Measurements from ENCODE around the gene SNTG2. TPM values are rescaled to one million over a fixed set of nuclear protein-coding genes. Genes with fewer than 3 reads are reported as not detected.

SNTG2 gene
- polyA plus RNA-seq, 2 donors = 0.26 to 0.33 TPM

DNA sequence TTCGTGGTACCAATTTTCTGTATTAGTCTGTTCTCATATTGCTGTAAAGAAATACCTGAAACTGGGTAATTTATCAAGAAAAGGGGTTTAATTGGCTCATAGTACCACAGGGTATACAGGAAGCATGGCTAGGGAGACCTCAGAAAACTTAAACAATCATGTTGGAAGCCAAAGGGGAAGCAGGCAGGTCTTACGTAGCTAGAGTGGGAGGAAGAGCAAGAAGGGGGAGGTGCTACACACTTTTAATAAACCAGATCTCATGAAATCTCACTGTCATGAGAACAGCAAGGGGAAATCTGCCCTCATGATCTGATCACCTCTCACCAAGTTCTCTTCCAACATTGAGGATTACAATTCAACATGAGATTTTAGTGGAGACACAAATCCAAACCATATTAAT is 235.8 kb downstream of the SNTG2 start:
- no peaks in the 10 kb centered on the region for H3K27me3 ChIP-seq (ENCODE audit: control insufficient read depth in 1 of 2, insufficient read depth in 2 of 2, low read length in 2 of 2)
- no peak overlapping the region for H3K4me3 ChIP-seq (ENCODE audit: low read depth in 1 of 2, low read length in 2 of 2)
- no peak overlapping the region for H3K27ac ChIP-seq (ENCODE audit: low read depth in 2 of 2, low read length in 1 of 2)
- WGBS, 2 donors = 49 to 69% methylated on average over 2 of the region's 2 CpGs
- no peaks in the 10 kb centered on the region for H3K4me1 ChIP-seq (ENCODE audit: control insufficient read depth in 2 of 2, insufficient read depth in 2 of 2, low read length in 1 of 2)
- H3K9me3 ChIP-seq (ENCODE audit: control insufficient read depth in 2 of 2, insufficient read depth in 1 of 2, low read depth in 1 of 2, low read length in 1 of 2) = no peaks in the 10 kb centered on the region
- H3K36me3 ChIP-seq (ENCODE audit: control insufficient read depth in 2 of 2, insufficient read depth in 2 of 2, low read length in 1 of 2) = no peaks in the 10 kb centered on the region

DNA sequence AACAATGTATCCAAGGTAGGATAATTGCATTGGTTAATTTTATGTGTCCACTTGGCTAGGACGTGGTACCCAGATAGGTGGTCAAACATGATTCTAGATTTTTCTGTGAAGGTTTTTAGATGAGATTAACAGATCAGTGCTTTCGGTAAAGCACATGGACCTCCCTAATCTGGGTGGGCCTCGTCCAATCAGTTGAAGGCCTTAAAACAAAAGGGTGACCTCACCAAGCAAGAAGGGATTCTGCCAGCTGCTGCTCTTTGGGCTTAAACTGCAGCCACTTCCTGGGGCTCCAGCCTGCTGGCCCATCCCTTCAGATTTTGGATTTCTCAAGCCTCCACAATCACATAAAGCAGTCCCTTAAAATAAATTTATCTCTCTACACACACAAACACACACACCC is 236.5 kb downstream of the SNTG2 start:
- Histone ChIP-seq H3K27me3 (ENCODE audit: control insufficient read depth in 1 of 2, insufficient read depth in 2 of 2, low read length in 2 of 2) (no peaks in the 10 kb centered on the region), H3K4me3 (ENCODE audit: low read depth in 1 of 2, low read length in 2 of 2) (no peak overlapping the region), H3K36me3 (ENCODE audit: control insufficient read depth in 2 of 2, insufficient read depth in 2 of 2, low read length in 1 of 2) (no peaks in the 10 kb centered on the region), H3K9me3 (ENCODE audit: control insufficient read depth in 2 of 2, insufficient read depth in 1 of 2, low read depth in 1 of 2, low read length in 1 of 2) (no peaks in the 10 kb centered on the region), H3K4me1 (ENCODE audit: control insufficient read depth in 2 of 2, insufficient read depth in 2 of 2, low read length in 1 of 2) (no peaks in the 10 kb centered on the region), H3K27ac (ENCODE audit: low read depth in 2 of 2, low read length in 1 of 2) (no peak overlapping the region)
- 74 to 88% methylated on average over 3 of the region's 3 CpGs for WGBS, 2 donors

- H3K36me3 ChIP-seq (ENCODE audit: control insufficient read depth in 2 of 2, insufficient read depth in 2 of 2, low read length in 1 of 2) = no peaks in the 10 kb centered on the region
- WGBS, 2 donors = 80 to 81% methylated on average over 5 of the region's 5 CpGs
- no peak overlapping the region for H3K4me3 ChIP-seq (ENCODE audit: low read depth in 1 of 2, low read length in 2 of 2)
- H3K9me3 ChIP-seq (ENCODE audit: control insufficient read depth in 2 of 2, insufficient read depth in 1 of 2, low read depth in 1 of 2, low read length in 1 of 2) = no peaks in the 10 kb centered on the region
- H3K27ac ChIP-seq (ENCODE audit: low read depth in 2 of 2, low read length in 1 of 2) = no peak overlapping the region
- H3K27me3 ChIP-seq (ENCODE audit: control insufficient read depth in 1 of 2, insufficient read depth in 2 of 2, low read length in 2 of 2) = no peaks in the 10 kb centered on the region
- H3K4me1 ChIP-seq (ENCODE audit: control insufficient read depth in 2 of 2, insufficient read depth in 2 of 2, low read length in 1 of 2) = no peaks in the 10 kb centered on the region
Observed at GRCh38 chr2:1192121-1192520, 241.5 kb downstream of the SNTG2 start.

DNA sequence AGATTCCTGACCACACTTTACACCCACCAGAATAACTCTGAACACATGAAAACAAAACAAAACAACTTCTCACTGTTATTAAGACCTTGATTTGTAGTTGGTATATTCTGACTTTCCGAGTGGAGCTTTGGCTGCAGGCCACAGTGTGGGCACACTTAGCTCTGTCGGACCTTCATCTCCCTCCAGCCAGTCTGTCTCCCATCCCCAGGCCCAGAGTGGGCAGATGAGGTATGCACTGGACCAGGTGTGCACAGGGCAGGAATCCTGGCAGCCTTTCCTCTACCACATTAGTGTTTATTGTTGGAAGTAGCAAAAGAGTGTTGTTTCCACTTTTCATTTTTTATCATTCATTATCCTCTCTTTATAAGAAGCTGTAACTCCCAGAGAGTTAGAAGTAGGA is 243.2 kb downstream of the SNTG2 start:
- Histone ChIP-seq H3K4me1 (ENCODE audit: control insufficient read depth in 2 of 2, insufficient read depth in 2 of 2, low read length in 1 of 2) (no peaks in the 10 kb centered on the region), H3K27me3 (ENCODE audit: control insufficient read depth in 1 of 2, insufficient read depth in 2 of 2, low read length in 2 of 2) (no peaks in the 10 kb centered on the region), H3K27ac (ENCODE audit: low read depth in 2 of 2, low read length in 1 of 2) (no peak overlapping the region), H3K36me3 (ENCODE audit: control insufficient read depth in 2 of 2, insufficient read depth in 2 of 2, low read length in 1 of 2) (no peaks in the 10 kb centered on the region), H3K9me3 (ENCODE audit: control insufficient read depth in 2 of 2, insufficient read depth in 1 of 2, low read depth in 1 of 2, low read length in 1 of 2) (no peaks in the 10 kb centered on the region), H3K4me3 (ENCODE audit: low read depth in 1 of 2, low read length in 2 of 2) (no peak overlapping the region)
- WGBS, 2 donors = 71 to 80% methylated on average over 2 of the region's 2 CpGs

DNA sequence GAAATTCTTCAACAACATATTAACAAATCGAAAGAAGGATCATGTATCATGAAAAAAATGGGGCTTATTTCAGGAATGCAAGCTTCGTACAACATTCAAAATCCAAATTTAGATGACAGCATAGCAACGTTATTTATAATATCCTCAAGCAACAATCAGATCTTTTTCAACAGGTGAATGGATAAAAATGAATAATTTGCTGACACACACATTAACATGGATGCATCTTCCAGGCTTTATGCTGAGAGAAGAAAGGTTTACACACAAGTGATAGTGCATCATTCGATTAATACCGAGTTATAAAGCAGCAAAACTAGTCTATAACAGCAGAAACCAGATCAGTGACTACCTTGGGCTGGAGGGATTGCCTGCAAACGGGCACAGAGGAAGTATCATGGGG is 253.1 kb downstream of the SNTG2 start:
- Histone ChIP-seq H3K27me3 (ENCODE audit: control insufficient read depth in 1 of 2, insufficient read depth in 2 of 2, low read length in 2 of 2) (no peaks in the 10 kb centered on the region), H3K9me3 (ENCODE audit: control insufficient read depth in 2 of 2, insufficient read depth in 1 of 2, low read depth in 1 of 2, low read length in 1 of 2) (peaks cover 0 to 5% of the 10 kb centered on the region in 2 donors), H3K27ac (ENCODE audit: low read depth in 2 of 2, low read length in 1 of 2) (no peak overlapping the region), H3K4me3 (ENCODE audit: low read depth in 1 of 2, low read length in 2 of 2) (no peak overlapping the region), H3K4me1 (ENCODE audit: control insufficient read depth in 2 of 2, insufficient read depth in 2 of 2, low read length in 1 of 2) (no peaks in the 10 kb centered on the region), H3K36me3 (ENCODE audit: control insufficient read depth in 2 of 2, insufficient read depth in 2 of 2, low read length in 1 of 2) (no peaks in the 10 kb centered on the region)
- WGBS, 2 donors = 77 to 79% methylated on average over 6 of the region's 6 CpGs

DNA sequence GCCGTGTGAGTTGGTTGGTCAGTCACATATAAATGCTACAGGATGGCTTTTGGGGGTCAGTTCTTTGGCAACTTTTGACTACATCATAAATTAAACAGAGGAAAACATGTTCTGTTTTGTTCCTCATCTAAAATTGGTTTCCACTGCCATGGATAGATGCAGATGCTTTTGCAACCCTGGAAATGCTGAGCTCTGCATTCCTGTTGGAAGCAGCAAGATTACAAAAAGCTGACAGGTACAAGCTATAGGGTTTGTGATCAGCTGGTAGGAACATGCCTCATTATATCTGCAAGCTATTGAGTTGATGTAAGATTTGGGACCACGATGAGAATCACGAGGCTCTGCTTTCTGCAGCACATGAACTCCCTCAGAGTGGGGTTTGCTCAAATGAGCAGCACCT is 255.2 kb downstream of the SNTG2 start:
- 81 to 83% methylated on average over 3 of the region's 3 CpGs for WGBS, 2 donors
- Histone ChIP-seq H3K27me3 (ENCODE audit: control insufficient read depth in 1 of 2, insufficient read depth in 2 of 2, low read length in 2 of 2) (no peaks in the 10 kb centered on the region), H3K4me1 (ENCODE audit: control insufficient read depth in 2 of 2, insufficient read depth in 2 of 2, low read length in 1 of 2) (no peaks in the 10 kb centered on the region), H3K36me3 (ENCODE audit: control insufficient read depth in 2 of 2, insufficient read depth in 2 of 2, low read length in 1 of 2) (no peaks in the 10 kb centered on the region), H3K27ac (ENCODE audit: low read depth in 2 of 2, low read length in 1 of 2) (no peak overlapping the region), H3K4me3 (ENCODE audit: low read depth in 1 of 2, low read length in 2 of 2) (no peak overlapping the region), H3K9me3 (ENCODE audit: control insufficient read depth in 2 of 2, insufficient read depth in 1 of 2, low read depth in 1 of 2, low read length in 1 of 2) (peaks cover 0 to 5% of the 10 kb centered on the region in 2 donors)

- Histone ChIP-seq H3K4me1 (ENCODE audit: control insufficient read depth in 2 of 2, insufficient read depth in 2 of 2, low read length in 1 of 2) (no peaks in the 10 kb centered on the region), H3K27me3 (ENCODE audit: control insufficient read depth in 1 of 2, insufficient read depth in 2 of 2, low read length in 2 of 2) (no peaks in the 10 kb centered on the region), H3K4me3 (ENCODE audit: low read depth in 1 of 2, low read length in 2 of 2) (no peak overlapping the region), H3K9me3 (ENCODE audit: control insufficient read depth in 2 of 2, insufficient read depth in 1 of 2, low read depth in 1 of 2, low read length in 1 of 2) (peaks cover 0 to 8% of the 10 kb centered on the region in 2 donors), H3K27ac (ENCODE audit: low read depth in 2 of 2, low read length in 1 of 2) (no peak overlapping the region), H3K36me3 (ENCODE audit: control insufficient read depth in 2 of 2, insufficient read depth in 2 of 2, low read length in 1 of 2) (no peaks in the 10 kb centered on the region)
- WGBS, 2 donors = 86 to 87% methylated on average over 20 of the region's 20 CpGs
Observed at GRCh38 chr2:1207962-1208510, 257.4 kb downstream of the SNTG2 start.

- peaks cover 0 to 10% of the 10 kb centered on the region in 2 donors for H3K9me3 ChIP-seq (ENCODE audit: control insufficient read depth in 2 of 2, insufficient read depth in 1 of 2, low read depth in 1 of 2, low read length in 1 of 2)
- H3K27ac ChIP-seq (ENCODE audit: low read depth in 2 of 2, low read length in 1 of 2) = no peak overlapping the region
- H3K4me1 ChIP-seq (ENCODE audit: control insufficient read depth in 2 of 2, insufficient read depth in 2 of 2, low read length in 1 of 2) = no peaks in the 10 kb centered on the region
- no peak overlapping the region for H3K4me3 ChIP-seq (ENCODE audit: low read depth in 1 of 2, low read length in 2 of 2)
- WGBS, 2 donors = 90 to 92% methylated on average over 18 of the region's 18 CpGs
- H3K27me3 ChIP-seq (ENCODE audit: control insufficient read depth in 1 of 2, insufficient read depth in 2 of 2, low read length in 2 of 2) = no peaks in the 10 kb centered on the region
- H3K36me3 ChIP-seq (ENCODE audit: control insufficient read depth in 2 of 2, insufficient read depth in 2 of 2, low read length in 1 of 2) = no peaks in the 10 kb centered on the region
Observed at GRCh38 chr2:1208522-1208921, 257.9 kb downstream of the SNTG2 start.

DNA sequence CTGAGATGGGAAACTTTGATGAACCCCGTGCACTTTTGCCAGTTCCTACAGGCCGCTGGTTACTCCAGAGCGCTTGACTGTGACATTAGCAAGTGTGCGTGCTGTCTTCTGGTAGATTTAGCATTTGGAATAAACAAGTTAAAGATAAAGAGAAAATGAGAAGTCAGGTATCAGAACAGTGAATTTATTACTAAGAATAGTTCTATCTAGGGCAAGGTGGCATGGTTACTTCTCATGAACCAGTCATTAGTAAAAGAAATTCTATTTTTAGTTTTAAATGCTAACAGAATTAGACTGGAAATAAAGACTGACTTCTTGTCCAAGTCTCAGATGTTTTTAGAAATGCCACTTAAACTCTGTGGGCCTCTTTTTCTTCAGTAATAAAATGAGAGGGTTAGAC is 258.6 kb downstream of the SNTG2 start:
- 84 to 93% methylated on average over 4 of the region's 4 CpGs for WGBS, 2 donors
- Histone ChIP-seq H3K4me3 (ENCODE audit: low read depth in 1 of 2, low read length in 2 of 2) (no peak overlapping the region), H3K9me3 (ENCODE audit: control insufficient read depth in 2 of 2, insufficient read depth in 1 of 2, low read depth in 1 of 2, low read length in 1 of 2) (peaks cover 0 to 10% of the 10 kb centered on the region in 2 donors), H3K27me3 (ENCODE audit: control insufficient read depth in 1 of 2, insufficient read depth in 2 of 2, low read length in 2 of 2) (no peaks in the 10 kb centered on the region), H3K27ac (ENCODE audit: low read depth in 2 of 2, low read length in 1 of 2) (no peak overlapping the region), H3K36me3 (ENCODE audit: control insufficient read depth in 2 of 2, insufficient read depth in 2 of 2, low read length in 1 of 2) (no peaks in the 10 kb centered on the region), H3K4me1 (ENCODE audit: control insufficient read depth in 2 of 2, insufficient read depth in 2 of 2, low read length in 1 of 2) (no peaks in the 10 kb centered on the region)

- Histone ChIP-seq H3K27me3 (ENCODE audit: control insufficient read depth in 1 of 2, insufficient read depth in 2 of 2, low read length in 2 of 2) (no peaks in the 10 kb centered on the region), H3K36me3 (ENCODE audit: control insufficient read depth in 2 of 2, insufficient read depth in 2 of 2, low read length in 1 of 2) (no peaks in the 10 kb centered on the region)
- WGBS, 2 donors = 85 to 89% methylated on average over 3 of the region's 3 CpGs
Observed at GRCh38 chr2:1209761-1210160, 259.1 kb downstream of the SNTG2 start.

More at GRCh38 chr2:1209761-1210160, 259.1 kb downstream of the SNTG2 start:
- H3K27ac ChIP-seq (ENCODE audit: low read depth in 2 of 2, low read length in 1 of 2) = no peak overlapping the region
- no peaks in the 10 kb centered on the region for H3K4me1 ChIP-seq (ENCODE audit: control insufficient read depth in 2 of 2, insufficient read depth in 2 of 2, low read length in 1 of 2)
- H3K9me3 ChIP-seq (ENCODE audit: control insufficient read depth in 2 of 2, insufficient read depth in 1 of 2, low read depth in 1 of 2, low read length in 1 of 2) = peaks cover 0 to 10% of the 10 kb centered on the region in 2 donors
- H3K4me3 ChIP-seq (ENCODE audit: low read depth in 1 of 2, low read length in 2 of 2) = no peak overlapping the region
